ENCODE data around the gene RP9.

GRCh38 chr7:33065981-33066380 lies 43.2 kb downstream of the RP9 start:
- TF ChIP-seq CTCF (IDR thresholded peaks at IDR 0.05): no peak
- no peak for TF ChIP-seq POLR2A (IDR thresholded peaks at IDR 0.05)
